MCF 10A (cell line): ENCODE results near the gene DNTTIP2. TPM values are rescaled to one million over a fixed set of nuclear protein-coding genes. Genes with fewer than 3 reads are reported as not detected.

Experiments used
- BruUV-seq: library from RNA; stranded (reverse); fragments of 400-500 nt; replicated peaks from 2 replicates; lab custom pipeline; 2021; lab: Mats Ljungman, UMichigan
- CTCF ChIA-PET: fragments of 300-600 bp; sonication (Branson Sonifier 250); formaldehyde crosslinking; extraction: SDS; loops from one replicate; lab custom pipeline; 2021; ENCODE audit warnings: antibody characterized with exemption, inconsistent platforms; lab: Yijun Ruan, JAX
- POLR2A ChIA-PET: fragments of 300-600, 350-650 bp; sonication (Branson Sonifier 250); formaldehyde crosslinking; extraction: SDS; loops from one replicate; lab custom pipeline; 2020; ENCODE audit warnings: antibody characterized with exemption, inconsistent platforms; lab: Yijun Ruan, JAX
- DNase-seq: peaks from one replicate; pipeline ENCODE4 v3.0.0-alpha.2; 2018; ENCODE audit not compliant: unreplicated experiment
- H3K27ac Mint-ChIP-seq: one replicate; pipeline ENCODE4 v1.8.0; 2022; ENCODE audit warnings: mild to moderate bottlenecking, low read depth, mixed read lengths; ENCODE audit not compliant: unreplicated experiment
- H3K27me3 Mint-ChIP-seq: one replicate; pipeline ENCODE4 v1.8.0; 2022; ENCODE audit warnings: mixed read lengths; ENCODE audit not compliant: insufficient read depth, unreplicated experiment
- H3K36me3 Mint-ChIP-seq: one replicate; pipeline ENCODE4 v1.8.0; 2022; ENCODE audit warnings: mild to moderate bottlenecking, moderate library complexity, mixed read lengths; ENCODE audit not compliant: insufficient read depth, unreplicated experiment
- H3K4me1 Mint-ChIP-seq: one replicate; pipeline ENCODE4 v1.8.0; 2022; ENCODE audit warnings: mixed read lengths; ENCODE audit not compliant: insufficient read depth, unreplicated experiment
- H3K4me3 Mint-ChIP-seq: one replicate; pipeline ENCODE4 v1.8.0; 2022; ENCODE audit warnings: mild to moderate bottlenecking, moderate library complexity, mixed read lengths; ENCODE audit not compliant: unreplicated experiment
- H3K9me3 Mint-ChIP-seq: one replicate; pipeline ENCODE4 v1.8.0; 2022; ENCODE audit warnings: mixed read lengths; ENCODE audit not compliant: unreplicated experiment
- CTCF ChIP-seq: fragments of 200-600 bp; IDR thresholded peaks from one replicate; pipeline ENCODE4 v1.8.0; 2022; ENCODE audit warnings: antibody characterized with exemption, mild to moderate bottlenecking; ENCODE audit not compliant: unreplicated experiment
- intact Hi-C: fragments of 100-400 bp; cut with micrococcal nuclease; formaldehyde crosslinking; loops from 2 replicates; pipeline ENCODE4 v1.14.1; 2022
- total RNA-seq: library from RNA; stranded (reverse); gene quantifications from 2 replicates; pipeline ENCODE4 v1.2.3, GENCODE V29; 2022

DNTTIP2 gene
- total RNA-seq, 1 experiment from 2014 or later: 96.5 TPM

GRCh38 chr1:93828367-93828755 is 50.6 kb downstream of the DNTTIP2 start:
- BruUV-seq: no TSS peak
- TF ChIP-seq CTCF: no peak
- H3K27ac Mint-ChIP-seq: no peak overlapping the region
- CTCF ChIA-PET: interaction anchor here (0.6 to 2.0 kb wide), 4 partner anchors 14 to 199 kb away, joined by 3 to 8 read pairs (median 3); no protein-coding TSS in a partner anchor
- POLR2A ChIA-PET: interaction anchor here (0.6 to 1.4 kb wide), 5 partner anchors 11 to 377 kb away, joined by 3 to 4 read pairs (median 3); no protein-coding TSS in a partner anchor
- intact Hi-C loops: no loop called here
- peaks cover 12% of the 10 kb centered on the region for H3K36me3 Mint-ChIP-seq
- H3K27me3 Mint-ChIP-seq: no peaks in the 10 kb centered on the region
- H3K9me3 Mint-ChIP-seq: peaks cover 16% of the 10 kb centered on the region
- no peak overlapping the region for H3K4me3 Mint-ChIP-seq
- no peak for DNase-seq
- no peaks in the 10 kb centered on the region for H3K4me1 Mint-ChIP-seq

- H3K27ac Mint-ChIP-seq: no peak overlapping the region
Measured at GRCh38 chr1:93827633-93828366, 51.2 kb downstream of the DNTTIP2 start.

GRCh38 chr1:93827128-93827527 is 51.9 kb downstream of the DNTTIP2 start:
- Mint-ChIP-seq H3K27ac (no peak overlapping the region), H3K9me3 (peaks cover 16% of the 10 kb centered on the region), H3K27me3 (no peaks in the 10 kb centered on the region), H3K4me1 (peaks cover 5% of the 10 kb centered on the region), H3K36me3 (peaks cover 12% of the 10 kb centered on the region), H3K4me3 (no peak overlapping the region)
- no TSS peak for BruUV-seq
- no peak for DNase-seq
- intact Hi-C loops: no loop called here
- CTCF ChIA-PET: interaction anchor here (2.0 kb wide), 1 partner anchor 17 kb away, joined by 8 read pairs; no protein-coding TSS in a partner anchor
- TF ChIP-seq CTCF: no peak
- POLR2A ChIA-PET: interaction anchor here (0.9 kb wide), 1 partner anchor 10 kb away, joined by 3 read pairs; no protein-coding TSS in a partner anchor

More at GRCh38 chr1:93827633-93828366, 51.2 kb downstream of the DNTTIP2 start:
- ChIA-PET POLR2A (interaction anchor here (0.6 to 1.0 kb wide), 4 partner anchors 10 to 376 kb away, joined by 3 read pairs; no protein-coding TSS in a partner anchor), CTCF (interaction anchor here (0.6 to 2.0 kb wide), 5 partner anchors 13 to 641 kb away, joined by 3 to 8 read pairs (median 3); no protein-coding TSS in a partner anchor)
- DNase-seq: no peak
- no peak for TF ChIP-seq CTCF
- peaks cover 12% of the 10 kb centered on the region for H3K36me3 Mint-ChIP-seq
- intact Hi-C loops: no loop called here
- BruUV-seq: no TSS peak
- peaks cover 16% of the 10 kb centered on the region for H3K9me3 Mint-ChIP-seq
- peaks cover 1% of the 10 kb centered on the region for H3K4me1 Mint-ChIP-seq
- H3K4me3 Mint-ChIP-seq: no peak overlapping the region
- H3K27me3 Mint-ChIP-seq: no peaks in the 10 kb centered on the region

GRCh38 chr1:93824834-93825233 is 54.2 kb downstream of the DNTTIP2 start:
- Mint-ChIP-seq H3K4me3 (no peak overlapping the region), H3K27ac (no peak overlapping the region), H3K4me1 (peaks cover 10% of the 10 kb centered on the region), H3K9me3 (no peaks in the 10 kb centered on the region), H3K36me3 (peaks cover 6% of the 10 kb centered on the region), H3K27me3 (no peaks in the 10 kb centered on the region)
- POLR2A ChIA-PET: interaction anchor here (0.7 to 0.9 kb wide), 2 partner anchors 15 to 274 kb away, joined by 3 to 4 read pairs; no protein-coding TSS in a partner anchor
- no peak for TF ChIP-seq CTCF
- no peak for DNase-seq
- intact Hi-C loops: no loop called here
- BruUV-seq: no TSS peak
- CTCF ChIA-PET: interaction anchor here (0.7 to 3.3 kb wide), 6 partner anchors 9 to 852 kb away, joined by 3 to 19 read pairs (median 4); no protein-coding TSS in a partner anchor
